GM23338 (cell line): ENCODE measurements around the gene UPF3B. TPM values are rescaled to one million over a fixed set of nuclear protein-coding genes. Genes with fewer than 3 reads are reported as not detected.

ENCODE experiments used
- ATAC-seq: fragments of 200-7000 bp; cut with Tn5 transposase; 3 replicates; pipeline ENCODE4 v1.9.1; 2020
- DNase-seq: peaks from one replicate; pipeline ENCODE4 v3.0.0-alpha.2; 2015; ENCODE audit warnings: low spot score
- H2AFZ ChIP-seq: fragments of 200-600 bp; sonication (generic); 2 replicates; pipeline ENCODE4 v1.8.0; 2016; ENCODE audit warnings: antibody characterized with exemption, mild to moderate bottlenecking, moderate library complexity
- H3F3A ChIP-seq: fragments of 200-600 bp; sonication (generic); replicated peaks from 2 replicates; pipeline ENCODE4 v1.8.0; 2017; ENCODE audit warnings: antibody characterized with exemption, mixed run types, low read depth
- H3K27ac ChIP-seq: fragments of 200-600 bp; sonication (generic); 2 replicates; pipeline ENCODE4 v1.6.1; 2016; ENCODE audit warnings: low read depth
- H3K27me3 ChIP-seq: fragments of 200-600 bp; sonication (generic); 2 replicates; pipeline ENCODE4 v1.8.0; 2016; ENCODE audit warnings: mild to moderate bottlenecking, mixed run types, moderate library complexity; ENCODE audit not compliant: insufficient read depth
- H3K36me3 ChIP-seq: fragments of 200-600 bp; sonication (generic); 2 replicates; pipeline ENCODE4 v1.8.0; 2016; ENCODE audit warnings: mild to moderate bottlenecking; ENCODE audit not compliant: insufficient read depth
- H3K4me1 ChIP-seq: fragments of 200-600 bp; sonication (generic); 2 replicates; pipeline ENCODE4 v1.8.0; 2016; ENCODE audit warnings: mild to moderate bottlenecking, moderate library complexity; ENCODE audit not compliant: insufficient read depth
- H3K4me2 ChIP-seq: fragments of 200-600 bp; sonication (generic); 2 replicates; pipeline ENCODE4 v1.7.1; 2017; ENCODE audit warnings: mixed run types
- H3K4me3 ChIP-seq: fragments of 200-600 bp; sonication (generic); 2 replicates; pipeline ENCODE4 v1.6.1; 2016; ENCODE audit warnings: mixed run types
- H3K79me2 ChIP-seq: fragments of 200-600 bp; sonication (generic); replicated peaks from 2 replicates; pipeline ENCODE4 v1.8.0; 2017; ENCODE audit warnings: mild to moderate bottlenecking; ENCODE audit not compliant: insufficient read depth
- H3K9me2 ChIP-seq: fragments of 200-600 bp; sonication (generic); 2 replicates; pipeline ENCODE4 v1.8.0; 2017; ENCODE audit not compliant: insufficient read depth
- H4K20me1 ChIP-seq: fragments of 200-600 bp; sonication (generic); replicated peaks from 2 replicates; pipeline ENCODE4 v1.8.0; 2017; ENCODE audit warnings: mild to moderate bottlenecking; ENCODE audit not compliant: insufficient read depth
- H3K27ac Mint-ChIP-seq: 2 replicates; pipeline ENCODE4 v1.8.0; 2020; ENCODE audit warnings: inconsistent platforms, mild to moderate bottlenecking, moderate library complexity, mixed read lengths
- H3K27me3 Mint-ChIP-seq: 3 replicates; pipeline ENCODE4 v1.8.0; 2022; ENCODE audit warnings: low read depth, mild to moderate bottlenecking, moderate library complexity, mixed read lengths, inconsistent platforms; ENCODE audit not compliant: insufficient read depth, poor library complexity
- H3K36me3 Mint-ChIP-seq: 3 replicates; pipeline ENCODE4 v1.8.0; 2021; ENCODE audit warnings: low read depth, mild to moderate bottlenecking, inconsistent platforms, moderate library complexity, mixed read lengths
- H3K4me1 Mint-ChIP-seq: 3 replicates; pipeline ENCODE4 v1.8.0; 2020; ENCODE audit warnings: mild to moderate bottlenecking, inconsistent platforms, mixed read lengths
- H3K4me3 Mint-ChIP-seq: 3 replicates; pipeline ENCODE4 v1.8.0; 2021; ENCODE audit warnings: moderate library complexity, mild to moderate bottlenecking, inconsistent platforms, mixed read lengths
- H3K9me3 Mint-ChIP-seq: 3 replicates; pipeline ENCODE4 v1.8.0; 2020; ENCODE audit warnings: moderate library complexity, mild to moderate bottlenecking, inconsistent platforms, mixed read lengths
- CREB1 ChIP-seq: fragments of 250-450 bp; sonication (Bioruptor Pico); IDR thresholded peaks from 2 replicates; pipeline ENCODE4 v1.5.0; 2020; ENCODE audit warnings: low read depth, mild to moderate bottlenecking, moderate library complexity
- EZH2 ChIP-seq: fragments of 200-600 bp; sonication (generic); IDR thresholded peaks from one replicate; pipeline ENCODE4 v1.8.0; 2017; ENCODE audit warnings: antibody characterized with exemption, mild to moderate bottlenecking, low read depth; ENCODE audit not compliant: unreplicated experiment
- JUNB ChIP-seq: IDR thresholded peaks from one replicate; pipeline ENCODE4 v1.6.1; 2016; ENCODE audit warnings: antibody characterized with exemption; ENCODE audit not compliant: unreplicated experiment
- NANOG ChIP-seq: IDR thresholded peaks from 2 replicates; pipeline ENCODE4 v1.6.1; 2016; ENCODE audit warnings: antibody characterized with exemption, borderline replicate concordance
- POLR2AphosphoS5 ChIP-seq: IDR thresholded peaks from 2 replicates; pipeline ENCODE4 v1.6.1; 2016; ENCODE audit warnings: antibody characterized with exemption, low read depth
- STAT1 ChIP-seq: IDR thresholded peaks from one replicate; pipeline ENCODE4 v1.6.1; 2016; ENCODE audit warnings: antibody characterized with exemption; ENCODE audit not compliant: unreplicated experiment
- ZNF114 ChIP-seq: fragments of 250-450 bp; sonication (Bioruptor Pico); IDR thresholded peaks from 2 replicates; pipeline ENCODE4 v1.5.0; 2020; ENCODE audit warnings: mild to moderate bottlenecking, moderate library complexity
- ZNF331 ChIP-seq: fragments of 250-450 bp; sonication (Bioruptor Pico); IDR thresholded peaks from 2 replicates; pipeline ENCODE4 v1.5.0; 2020; ENCODE audit warnings: low read depth, mild to moderate bottlenecking, moderate library complexity
- polyA plus RNA-seq: library from polyadenylated mRNA; unstranded; fragments of >200 nt; fragmentation: Nextera tagmentation; extraction: Ambion mirVana; gene quantifications from 2 replicates; pipeline ENCODE4 v1.2.1, GENCODE V29; 2016
- total RNA-seq: library from RNA; depleted of rRNA; stranded (reverse); fragments of >200 nt; shearing (Covaris generic); gene quantifications from 2 replicates; pipeline ENCODE4 v1.2.3, GENCODE V29; 2014
- TF ChIP-seq, protein P1 (sequence below), 2 experiments: fragments of 200-600 bp in 1 of 2; sonication (generic) in 1 of 2; conservative IDR thresholded peaks; 2 replicates each; pipeline versions ENCODE4 v1.5.1 to v1.6.1; 2016 to 2017; ENCODE audit warnings: antibody characterized with exemption in 2 of 2, low read depth in 2 of 2, mild to moderate bottlenecking in 2 of 2, moderate library complexity in 1 of 2
- TF ChIP-seq, protein P2 (sequence below): IDR thresholded peaks from 2 replicates; pipeline ENCODE4 v1.6.1; 2016; ENCODE audit warnings: antibody characterized with exemption
- TF ChIP-seq, protein P3 (sequence below): IDR thresholded peaks from one replicate; pipeline ENCODE4 v1.6.1; 2018; ENCODE audit warnings: antibody characterized with exemption; ENCODE audit not compliant: unreplicated experiment

The UPF3B gene
- total and polyA plus RNA-seq, 2 experiments from 2014 or later = 9.4 to 62.0 TPM

DNA sequence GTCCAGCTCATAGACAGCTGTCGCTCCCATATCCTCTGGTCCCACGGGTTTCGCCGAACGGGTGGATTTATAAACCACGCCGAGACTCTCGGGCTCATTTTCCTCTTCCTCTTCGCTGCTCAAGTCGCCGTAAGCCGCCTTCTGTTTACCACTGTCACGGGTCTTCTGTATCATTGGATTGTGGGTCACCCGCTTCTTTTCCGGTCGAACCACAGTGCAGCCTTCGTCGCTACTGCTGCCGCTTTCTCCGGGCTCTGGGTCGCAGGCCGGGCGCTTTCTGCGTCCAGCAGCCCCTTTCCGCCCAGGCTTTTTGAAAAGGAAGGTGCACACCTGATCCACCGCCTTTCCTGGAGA lies 18.5 kb upstream of the UPF3B start:
- Histone ChIP-seq H4K20me1 (no peaks in the 10 kb centered on the region), H3K27me3 (no peaks in the 10 kb centered on the region), H2AFZ (peak overlapping the region; percentile 60), H3F3A (no peaks in the 10 kb centered on the region), H3K36me3 (no peaks in the 10 kb centered on the region), H3K9me2 (no peaks in the 10 kb centered on the region), H3K27ac (peak overlapping the region; percentile 92; the same call in 1 of the 2 replicates), H3K4me1 (no peaks in the 10 kb centered on the region), H3K4me2 (peak overlapping the region; percentile 89), H3K4me3 (peak overlapping the region; percentile 78), H3K79me2 (peaks cover 12% of the 10 kb centered on the region)
- ATAC-seq (peak; percentile 51), DNase-seq (no peak)
- H3K4me3 Mint-ChIP-seq = peak overlapping the region; percentile 97
- peaks cover 4% of the 10 kb centered on the region for H3K36me3 Mint-ChIP-seq
- H3K4me1 Mint-ChIP-seq = no peaks in the 10 kb centered on the region
- H3K27ac Mint-ChIP-seq = peak overlapping the region; percentile 97
- H3K9me3 Mint-ChIP-seq = no peaks in the 10 kb centered on the region; the same call in 2 of the 3 replicates
- peaks cover 5% of the 10 kb centered on the region for H3K27me3 Mint-ChIP-seq
- TF ChIP-seq NANOG (no peak), JUNB (no peak), STAT1 (no peak), CREB1 (no peak), EZH2 (no peak), ZNF114 (no peak), ZNF331 (CRISPR knock-in tag) (no peak), POLR2AphosphoS5 (no peak)
- TF ChIP-seq, protein P1, sequence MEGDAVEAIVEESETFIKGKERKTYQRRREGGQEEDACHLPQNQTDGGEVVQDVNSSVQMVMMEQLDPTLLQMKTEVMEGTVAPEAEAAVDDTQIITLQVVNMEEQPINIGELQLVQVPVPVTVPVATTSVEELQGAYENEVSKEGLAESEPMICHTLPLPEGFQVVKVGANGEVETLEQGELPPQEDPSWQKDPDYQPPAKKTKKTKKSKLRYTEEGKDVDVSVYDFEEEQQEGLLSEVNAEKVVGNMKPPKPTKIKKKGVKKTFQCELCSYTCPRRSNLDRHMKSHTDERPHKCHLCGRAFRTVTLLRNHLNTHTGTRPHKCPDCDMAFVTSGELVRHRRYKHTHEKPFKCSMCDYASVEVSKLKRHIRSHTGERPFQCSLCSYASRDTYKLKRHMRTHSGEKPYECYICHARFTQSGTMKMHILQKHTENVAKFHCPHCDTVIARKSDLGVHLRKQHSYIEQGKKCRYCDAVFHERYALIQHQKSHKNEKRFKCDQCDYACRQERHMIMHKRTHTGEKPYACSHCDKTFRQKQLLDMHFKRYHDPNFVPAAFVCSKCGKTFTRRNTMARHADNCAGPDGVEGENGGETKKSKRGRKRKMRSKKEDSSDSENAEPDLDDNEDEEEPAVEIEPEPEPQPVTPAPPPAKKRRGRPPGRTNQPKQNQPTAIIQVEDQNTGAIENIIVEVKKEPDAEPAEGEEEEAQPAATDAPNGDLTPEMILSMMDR (conservative IDR thresholded peaks at IDR 0.05; ENCODE audit: low read depth in 2 of 2) = no peak
- TF ChIP-seq, protein P2, sequence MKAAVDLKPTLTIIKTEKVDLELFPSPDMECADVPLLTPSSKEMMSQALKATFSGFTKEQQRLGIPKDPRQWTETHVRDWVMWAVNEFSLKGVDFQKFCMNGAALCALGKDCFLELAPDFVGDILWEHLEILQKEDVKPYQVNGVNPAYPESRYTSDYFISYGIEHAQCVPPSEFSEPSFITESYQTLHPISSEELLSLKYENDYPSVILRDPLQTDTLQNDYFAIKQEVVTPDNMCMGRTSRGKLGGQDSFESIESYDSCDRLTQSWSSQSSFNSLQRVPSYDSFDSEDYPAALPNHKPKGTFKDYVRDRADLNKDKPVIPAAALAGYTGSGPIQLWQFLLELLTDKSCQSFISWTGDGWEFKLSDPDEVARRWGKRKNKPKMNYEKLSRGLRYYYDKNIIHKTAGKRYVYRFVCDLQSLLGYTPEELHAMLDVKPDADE = no peak
- TF ChIP-seq, protein P3, sequence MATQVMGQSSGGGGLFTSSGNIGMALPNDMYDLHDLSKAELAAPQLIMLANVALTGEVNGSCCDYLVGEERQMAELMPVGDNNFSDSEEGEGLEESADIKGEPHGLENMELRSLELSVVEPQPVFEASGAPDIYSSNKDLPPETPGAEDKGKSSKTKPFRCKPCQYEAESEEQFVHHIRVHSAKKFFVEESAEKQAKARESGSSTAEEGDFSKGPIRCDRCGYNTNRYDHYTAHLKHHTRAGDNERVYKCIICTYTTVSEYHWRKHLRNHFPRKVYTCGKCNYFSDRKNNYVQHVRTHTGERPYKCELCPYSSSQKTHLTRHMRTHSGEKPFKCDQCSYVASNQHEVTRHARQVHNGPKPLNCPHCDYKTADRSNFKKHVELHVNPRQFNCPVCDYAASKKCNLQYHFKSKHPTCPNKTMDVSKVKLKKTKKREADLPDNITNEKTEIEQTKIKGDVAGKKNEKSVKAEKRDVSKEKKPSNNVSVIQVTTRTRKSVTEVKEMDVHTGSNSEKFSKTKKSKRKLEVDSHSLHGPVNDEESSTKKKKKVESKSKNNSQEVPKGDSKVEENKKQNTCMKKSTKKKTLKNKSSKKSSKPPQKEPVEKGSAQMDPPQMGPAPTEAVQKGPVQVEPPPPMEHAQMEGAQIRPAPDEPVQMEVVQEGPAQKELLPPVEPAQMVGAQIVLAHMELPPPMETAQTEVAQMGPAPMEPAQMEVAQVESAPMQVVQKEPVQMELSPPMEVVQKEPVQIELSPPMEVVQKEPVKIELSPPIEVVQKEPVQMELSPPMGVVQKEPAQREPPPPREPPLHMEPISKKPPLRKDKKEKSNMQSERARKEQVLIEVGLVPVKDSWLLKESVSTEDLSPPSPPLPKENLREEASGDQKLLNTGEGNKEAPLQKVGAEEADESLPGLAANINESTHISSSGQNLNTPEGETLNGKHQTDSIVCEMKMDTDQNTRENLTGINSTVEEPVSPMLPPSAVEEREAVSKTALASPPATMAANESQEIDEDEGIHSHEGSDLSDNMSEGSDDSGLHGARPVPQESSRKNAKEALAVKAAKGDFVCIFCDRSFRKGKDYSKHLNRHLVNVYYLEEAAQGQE = no peak
